Endodermal cell (in vitro differentiated cells): ENCODE data around the gene IL12B. TPM values are rescaled to one million over a fixed set of nuclear protein-coding genes. Genes with fewer than 3 reads are reported as not detected.

Experiments
- DNase-seq: peaks from one replicate; pipeline ENCODE4 v3.0.0-alpha.2; 2017
- H3K27ac ChIP-seq: 2 replicates; pipeline ENCODE4 v1.5.1; 2013; ENCODE audit warnings: mild to moderate bottlenecking, low read depth, low read length, moderate library complexity
- H3K27me3 ChIP-seq: 2 replicates; pipeline ENCODE4 v1.6.1; 2013; ENCODE audit warnings: mild to moderate bottlenecking, low read length, moderate library complexity; ENCODE audit not compliant: insufficient read depth, control insufficient read depth, poor library complexity, severe bottlenecking
- H3K36me3 ChIP-seq: 2 replicates; pipeline ENCODE4 v1.7.0; 2013; ENCODE audit warnings: mild to moderate bottlenecking, low read length, moderate library complexity; ENCODE audit not compliant: control insufficient read depth, insufficient read depth
- H3K4me1 ChIP-seq: one replicate; pipeline ENCODE4 v1.7.0; 2013; ENCODE audit warnings: low read length; ENCODE audit not compliant: control insufficient read depth, insufficient read depth
- H3K4me3 ChIP-seq: 2 replicates; pipeline ENCODE4 v1.5.1; 2013; ENCODE audit warnings: mild to moderate bottlenecking, low read length, moderate library complexity
- H3K9ac ChIP-seq: 2 replicates; pipeline ENCODE4 v1.6.1; 2013; ENCODE audit warnings: mild to moderate bottlenecking, low read length, moderate library complexity; ENCODE audit not compliant: poor library complexity, severe bottlenecking; ENCODE audit errors: extremely low read depth
- H3K9me3 ChIP-seq: 2 replicates; pipeline ENCODE4 v1.6.1; 2013; ENCODE audit warnings: mild to moderate bottlenecking, low read length, moderate library complexity; ENCODE audit not compliant: control insufficient read depth
- H3K27ac Mint-ChIP-seq: 2 replicates; pipeline ENCODE4 v1.8.0; 2020; ENCODE audit warnings: mixed read lengths
- H3K27me3 Mint-ChIP-seq: 2 replicates; pipeline ENCODE4 v1.8.0; 2021; ENCODE audit warnings: mild to moderate bottlenecking, mixed read lengths; ENCODE audit not compliant: insufficient read depth
- H3K36me3 Mint-ChIP-seq: 2 replicates; pipeline ENCODE4 v1.8.0; 2020; ENCODE audit warnings: low read depth, mixed read lengths
- H3K4me1 Mint-ChIP-seq: 2 replicates; pipeline ENCODE4 v1.8.0; 2020; ENCODE audit warnings: mixed read lengths
- H3K4me3 Mint-ChIP-seq: 2 replicates; pipeline ENCODE4 v1.8.0; 2020; ENCODE audit warnings: mild to moderate bottlenecking, moderate library complexity, mixed read lengths
- H3K9me3 Mint-ChIP-seq: 2 replicates; pipeline ENCODE4 v1.8.0; 2020; ENCODE audit warnings: mild to moderate bottlenecking, mixed read lengths
- CTCF ChIP-seq: fragments of 200-600 bp; sonication (generic); conservative IDR thresholded peaks from 2 replicates; pipeline ENCODE4 v1.5.0; 2021; ENCODE audit warnings: antibody characterized with exemption, mild to moderate bottlenecking
- WGBS, 2 experiments: methylation state at CpG; one replicate each; pipeline versions ENCODE4 v1.1.5 to v1.1.7; 2013; ENCODE audit warnings: missing lambda C conversion rate in 2 of 2, mixed read lengths in 1 of 2; ENCODE audit not compliant: insufficient coverage in 1 of 2, insufficient read length in 1 of 2; 5-methylcytosine and 5-hydroxymethylcytosine counted together
- total RNA-seq, 2 donors: library from RNA; stranded (reverse); fragmentation: NEBNext Ultra II Directional in 1 of 2; extraction: Animal tissue kit (Norgen Biotek cat#: 25700) in 1 of 2; gene quantifications; 2 replicates in 1 of 2; 3 replicates in 1 of 2; pipeline ENCODE4 v1.2.1, GENCODE V29; 2021

Gene IL12B
- total RNA-seq, 2 donors from 2014 or later, result not detected

- H3K36me3 ChIP-seq, result no peaks in the 10 kb centered on the region
- H3K9me3 ChIP-seq, result peaks cover 21% of the 10 kb centered on the region
- H3K27me3 ChIP-seq, result no peaks in the 10 kb centered on the region
- no peak for DNase-seq
- no peak overlapping the region for H3K4me3 Mint-ChIP-seq
- H3K4me1 Mint-ChIP-seq, result no peaks in the 10 kb centered on the region
- H3K4me3 ChIP-seq, result no peak overlapping the region
- no peaks in the 10 kb centered on the region for H3K4me1 ChIP-seq
- H3K27ac ChIP-seq, result no peak overlapping the region
- 90 to 100% methylated on average over 1 to 4 of the region's 4 CpGs for WGBS, 2 experiments
- peaks cover 16% of the 10 kb centered on the region for H3K27me3 Mint-ChIP-seq
- no peak overlapping the region for H3K27ac Mint-ChIP-seq
- no peak overlapping the region for H3K9ac ChIP-seq
- no peak for TF ChIP-seq CTCF
- peaks cover 25% of the 10 kb centered on the region for H3K9me3 Mint-ChIP-seq
- peaks cover 3% of the 10 kb centered on the region for H3K36me3 Mint-ChIP-seq
These were observed 13.2 kb upstream of the IL12B start for GRCh38 chr5:159343295-159344094.

- no peaks in the 10 kb centered on the region for H3K36me3 ChIP-seq
- H3K4me1 ChIP-seq, result no peaks in the 10 kb centered on the region
- H3K27ac Mint-ChIP-seq, result no peak overlapping the region
- no peak overlapping the region for H3K9ac ChIP-seq
- no peak for TF ChIP-seq CTCF
- H3K27me3 Mint-ChIP-seq, result peaks cover 16% of the 10 kb centered on the region
- H3K9me3 Mint-ChIP-seq, result peaks cover 25% of the 10 kb centered on the region
- no peak overlapping the region for H3K27ac ChIP-seq
- H3K9me3 ChIP-seq, result peaks cover 21% of the 10 kb centered on the region
- 80 to 94% methylated on average over 1 of the region's 1 CpG for WGBS, 2 experiments
- no peaks in the 10 kb centered on the region for H3K4me1 Mint-ChIP-seq
- H3K4me3 Mint-ChIP-seq, result no peak overlapping the region
- DNase-seq, result no peak
- H3K36me3 Mint-ChIP-seq, result peaks cover 3% of the 10 kb centered on the region
- no peaks in the 10 kb centered on the region for H3K27me3 ChIP-seq
- no peak overlapping the region for H3K4me3 ChIP-seq
These were observed 12.6 kb upstream of the IL12B start for GRCh38 chr5:159342840-159343239.

GRCh38 chr5:159341906-159342310 lies 11.6 kb upstream of the IL12B start:
- H3K4me3 Mint-ChIP-seq, result no peak overlapping the region
- DNase-seq, result no peak

More at GRCh38 chr5:159341906-159342310, 11.6 kb upstream of the IL12B start:
- WGBS, 2 experiments, result 76 to 89% methylated on average over 4 of the region's 4 CpGs
- Histone ChIP-seq H3K9ac (no peak overlapping the region), H3K27me3 (no peaks in the 10 kb centered on the region), H3K27ac (no peak overlapping the region), H3K9me3 (peaks cover 21% of the 10 kb centered on the region), H3K36me3 (no peaks in the 10 kb centered on the region), H3K4me3 (no peak overlapping the region), H3K4me1 (no peaks in the 10 kb centered on the region)
- peaks cover 16% of the 10 kb centered on the region for H3K27me3 Mint-ChIP-seq
- H3K4me1 Mint-ChIP-seq, result no peaks in the 10 kb centered on the region
- no peak for TF ChIP-seq CTCF
- H3K9me3 Mint-ChIP-seq, result peaks cover 25% of the 10 kb centered on the region
- no peak overlapping the region for H3K27ac Mint-ChIP-seq
- H3K36me3 Mint-ChIP-seq, result peaks cover 3% of the 10 kb centered on the region
